NCI-H187 treated with DMSO at 0.1 percent for 48 hours (cell line): ENCODE data around the gene HIPK2.

Source experiments
- DNase-seq: peaks from one replicate; lab custom pipeline; 2025; lab: John Stamatoyannopoulos, UW

The HIPK2 gene

DNA sequence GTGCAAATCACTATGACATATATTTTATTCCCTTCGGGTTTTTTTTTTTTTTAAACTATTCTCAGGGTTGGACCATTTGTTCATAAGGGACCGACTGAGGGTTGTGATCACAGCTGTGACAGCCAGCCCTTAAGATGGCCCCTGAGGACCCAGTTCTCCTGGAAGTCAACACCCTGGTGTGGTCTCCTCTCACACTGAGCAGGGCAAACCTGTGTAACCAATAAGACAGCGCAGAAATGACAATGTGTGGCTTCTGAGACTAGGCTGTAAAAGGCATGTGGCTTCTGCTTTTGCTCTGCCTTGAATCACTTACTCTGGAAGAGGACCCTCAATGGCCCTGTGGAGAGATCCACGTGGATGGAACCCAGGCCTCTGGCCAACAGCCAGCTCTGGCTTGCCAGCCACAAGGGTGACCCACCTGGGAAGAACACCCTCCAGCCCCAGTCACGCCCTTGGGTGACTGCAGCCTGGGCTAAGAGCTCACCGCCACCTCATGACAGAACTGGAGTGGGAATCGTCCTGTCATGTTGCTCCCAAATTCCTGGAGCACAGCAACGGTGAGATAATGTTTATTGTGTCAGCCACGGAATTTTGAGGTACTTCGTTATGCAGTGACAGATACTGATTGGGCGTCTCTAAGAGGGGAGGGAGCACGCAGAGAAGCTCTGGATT lies 127.2 kb downstream of the HIPK2 start:
- no peak for DNase-seq

- no peak for DNase-seq
These were observed 128.8 kb downstream of the HIPK2 start for GRCh38 chr7:139648941-139649425.

DNA sequence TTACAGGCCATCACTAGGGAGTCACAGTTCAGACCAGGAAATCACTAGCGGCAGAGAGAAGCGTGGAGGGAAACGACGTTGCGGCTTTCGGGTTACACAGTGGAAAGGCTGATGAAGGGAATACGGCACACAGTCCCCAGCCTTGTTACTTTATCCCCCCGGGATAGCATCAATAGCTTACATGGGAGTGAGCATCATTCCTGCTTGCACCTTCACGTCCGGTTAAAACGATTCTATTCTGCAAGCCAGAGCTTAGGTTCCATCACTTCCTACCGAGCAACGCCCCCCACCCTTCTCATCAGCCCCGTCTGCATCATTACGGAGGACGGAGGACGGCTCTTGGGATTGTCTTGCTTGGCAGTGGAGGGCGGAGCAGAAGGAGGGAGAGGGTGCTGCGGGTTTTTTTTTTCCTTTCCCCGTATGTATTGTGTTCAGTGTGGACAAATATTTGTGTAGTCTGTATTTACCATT lies 129.4 kb downstream of the HIPK2 start:
- DNase-seq, result no peak

GRCh38 chr7:139647814-139648390 lies 129.9 kb downstream of the HIPK2 start:
- no peak for DNase-seq

GRCh38 chr7:139647085-139647484 lies 130.7 kb downstream of the HIPK2 start:
- DNase-seq, result no peak

GRCh38 chr7:139646566-139646965 lies 131.2 kb downstream of the HIPK2 start:
- DNase-seq, result no peak

GRCh38 chr7:139645572-139646523 lies 131.9 kb downstream of the HIPK2 start:
- DNase-seq, result peak; percentile 30

- DNase-seq, result no peak
These were observed 133.7 kb downstream of the HIPK2 start for GRCh38 chr7:139643951-139644585.

GRCh38 chr7:139642283-139642682 lies 135.5 kb downstream of the HIPK2 start:
- DNase-seq, result no peak

DNA sequence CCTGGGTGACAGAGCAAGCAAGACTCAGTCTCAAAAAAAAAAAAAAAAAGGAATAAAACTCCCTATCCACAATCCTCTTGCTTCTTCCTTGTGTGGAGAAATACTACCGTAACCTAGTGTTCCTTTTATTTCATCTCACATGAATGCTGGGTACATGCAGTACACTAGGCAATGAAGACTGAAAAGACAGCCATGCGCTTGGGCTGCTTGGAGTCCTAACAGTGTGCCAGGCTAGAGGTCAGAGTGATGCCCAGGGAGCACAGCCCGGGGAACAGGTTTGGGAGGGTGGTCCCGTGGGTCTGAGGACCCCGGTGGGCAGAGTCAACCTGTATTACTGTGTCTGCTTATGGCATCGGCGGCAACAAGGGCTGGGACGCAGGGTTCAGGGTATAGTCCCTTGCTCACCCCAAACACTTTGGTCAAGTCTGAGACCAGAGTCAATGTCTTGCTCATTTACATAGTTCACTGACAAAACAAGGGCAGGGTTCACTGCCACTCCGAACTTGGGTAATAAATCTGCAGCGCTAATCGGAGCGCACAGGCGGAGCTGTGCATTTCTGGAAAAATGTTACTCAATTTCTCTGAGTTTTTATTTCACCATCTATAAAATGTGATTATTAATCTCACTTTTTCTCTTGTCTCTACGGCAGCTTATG lies 136.3 kb downstream of the HIPK2 start:
- DNase-seq, result no peak

DNA sequence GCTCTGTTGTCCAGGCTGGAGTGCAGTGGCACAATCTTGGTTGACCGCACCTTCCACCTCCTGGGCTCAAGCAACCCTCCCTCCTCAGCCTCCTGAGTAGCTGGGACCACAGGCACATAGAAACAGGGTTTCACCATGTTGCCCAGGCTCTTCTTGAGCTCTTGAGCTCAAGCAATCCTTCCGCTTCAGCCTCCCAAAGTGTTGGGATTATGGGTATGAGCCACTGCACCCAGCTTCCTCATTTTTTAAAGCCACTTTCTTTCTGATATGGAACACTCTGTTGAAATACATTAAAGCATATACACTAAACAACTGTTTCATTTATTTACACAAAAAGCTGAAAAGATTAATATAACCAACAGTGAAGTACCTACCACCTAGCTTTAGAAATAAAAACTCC lies 137.1 kb downstream of the HIPK2 start:
- no peak for DNase-seq

DNA sequence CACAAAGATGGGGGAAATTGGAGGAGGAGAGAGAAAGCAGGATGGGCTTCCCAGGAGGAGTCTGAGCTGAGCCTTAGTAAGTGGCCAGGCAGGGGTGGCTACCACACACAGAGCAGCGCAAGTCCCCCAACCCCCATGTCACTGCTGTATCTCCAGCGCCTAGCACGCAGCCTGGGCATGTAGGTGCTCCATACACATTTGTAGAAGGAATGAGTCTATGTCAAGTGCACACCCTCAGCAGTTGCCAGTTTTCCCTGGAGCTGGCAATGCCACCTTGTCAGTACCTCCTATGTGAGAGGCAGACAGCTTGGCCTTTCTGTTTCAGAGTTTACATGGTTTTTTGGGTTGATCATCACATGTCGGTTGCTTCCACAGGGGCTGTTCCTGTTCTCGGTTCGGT lies 138.2 kb downstream of the HIPK2 start:
- no peak for DNase-seq

DNA sequence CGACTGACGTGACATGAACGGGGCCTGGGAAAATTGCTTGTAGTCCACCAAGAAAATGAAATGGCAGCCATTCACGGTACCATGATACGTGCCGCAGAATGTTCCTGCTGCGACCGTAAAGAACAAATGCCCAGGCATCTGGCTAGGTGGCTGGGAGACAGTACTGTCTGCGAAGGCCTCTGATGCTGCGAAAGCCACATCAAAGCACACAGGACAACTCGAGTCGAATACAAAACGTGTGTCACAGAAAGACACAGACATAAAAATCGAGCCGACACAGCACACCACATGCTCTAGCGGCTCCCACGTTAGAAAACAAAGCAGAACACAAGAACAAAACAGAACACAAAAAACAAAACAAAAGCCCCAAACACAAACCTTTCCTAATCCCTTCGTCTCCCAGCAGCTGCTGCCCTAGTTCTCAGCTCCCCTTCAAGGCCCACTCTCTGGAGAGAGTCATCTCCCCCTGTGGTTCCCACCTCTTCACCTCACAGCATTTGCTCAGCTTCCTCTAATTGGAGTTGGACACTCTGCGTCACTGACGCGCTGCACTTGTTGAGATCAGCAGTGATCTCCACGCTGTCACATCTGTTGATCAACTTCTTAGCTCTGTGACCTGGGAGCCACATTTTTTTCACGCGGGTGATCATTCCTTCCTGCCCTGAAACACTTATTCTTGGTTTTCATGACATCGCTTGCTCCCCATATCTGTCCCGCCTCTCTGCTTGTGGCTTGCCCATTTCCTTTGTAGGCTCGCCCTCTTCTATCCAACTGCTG lies 142.1 kb downstream of the HIPK2 start:
- no peak for DNase-seq

GRCh38 chr7:139634087-139634486 lies 143.7 kb downstream of the HIPK2 start:
- DNase-seq, result no peak

- DNase-seq, result no peak
These were observed 146.2 kb downstream of the HIPK2 start for GRCh38 chr7:139631520-139632031.

- DNase-seq, result no peak
These were observed 146.9 kb downstream of the HIPK2 start for GRCh38 chr7:139630643-139631519.

GRCh38 chr7:139629392-139630082 lies 148.3 kb downstream of the HIPK2 start:
- DNase-seq, result no peak

GRCh38 chr7:139627831-139628230 lies 150.0 kb downstream of the HIPK2 start:
- DNase-seq, result no peak

- no peak for DNase-seq
These were observed 151.0 kb downstream of the HIPK2 start for GRCh38 chr7:139626817-139627216.
